A673 (cell line): ENCODE measurements around the gene TTC1. TPM values are rescaled to one million over a fixed set of nuclear protein-coding genes. Genes with fewer than 3 reads are reported as not detected.

Experiments
- BruUV-seq: library from RNA; stranded (reverse); fragments of 400-500 nt; replicated peaks from 2 replicates; lab custom pipeline; 2021; lab: Mats Ljungman, UMichigan
- CTCF ChIA-PET: fragments of 300-600 bp; sonication (Branson Sonifier 250); formaldehyde crosslinking; loops from one replicate; lab custom pipeline; 2022; ENCODE audit warnings: antibody characterized with exemption; lab: Charles Lee
- POLR2A ChIA-PET: fragments of 300-600 bp; sonication (Branson Sonifier 250); formaldehyde crosslinking; loops from one replicate; lab custom pipeline; 2022; ENCODE audit warnings: antibody characterized with exemption; ENCODE audit not compliant: low non-redundant PET; lab: Charles Lee
- DNase-seq: peaks from one replicate; pipeline ENCODE4 v3.0.0-alpha.2; 2015; ENCODE audit warnings: low spot score
- H3K27ac ChIP-seq: fragments of 200-600 bp; sonication (generic); 2 replicates; pipeline ENCODE4 v1.5.1; 2016; ENCODE audit warnings: mixed run types, low read depth, mild to moderate bottlenecking, mixed read lengths, antibody characterized with exemption, low read length; ENCODE audit not compliant: poor library complexity, severe bottlenecking
- H3K27me3 ChIP-seq: fragments of 200-600 bp; sonication (generic); replicated peaks from 2 replicates; pipeline ENCODE4 v1.6.1; 2017; ENCODE audit warnings: mixed run types, low read depth, mild to moderate bottlenecking, mixed read lengths, antibody characterized with exemption, low read length; ENCODE audit not compliant: insufficient read depth, poor library complexity
- H3K36me3 ChIP-seq: fragments of 200-600 bp; sonication (generic); 2 replicates; pipeline ENCODE4 v1.6.1; 2016; ENCODE audit warnings: mixed run types, mild to moderate bottlenecking, mixed read lengths, antibody characterized with exemption, low read length; ENCODE audit not compliant: insufficient read depth, poor library complexity, severe bottlenecking
- H3K4me1 ChIP-seq: fragments of 200-600 bp; sonication (generic); 2 replicates; pipeline ENCODE4 v1.6.1; 2017; ENCODE audit warnings: mixed run types, mild to moderate bottlenecking, mixed read lengths, antibody characterized with exemption, low read length; ENCODE audit not compliant: insufficient read depth, poor library complexity, severe bottlenecking
- H3K4me3 ChIP-seq: fragments of 200-600 bp; sonication (generic); 2 replicates; pipeline ENCODE4 v1.5.1; 2016; ENCODE audit warnings: low read depth, mixed run types, mild to moderate bottlenecking, mixed read lengths, low read length; ENCODE audit not compliant: poor library complexity, severe bottlenecking
- H3K9me3 ChIP-seq: fragments of 200-600 bp; sonication (generic); 2 replicates; pipeline ENCODE4 v1.6.1; 2016; ENCODE audit warnings: mixed run types, low read depth, mild to moderate bottlenecking, mixed read lengths, antibody characterized with exemption, low read length; ENCODE audit not compliant: poor library complexity, severe bottlenecking
- CTCF ChIP-seq: fragments of 300-800, 200-600 bp; sonication (generic); conservative IDR thresholded peaks from 2 replicates; pipeline ENCODE4 v1.5.1; 2017; ENCODE audit warnings: low read depth, mild to moderate bottlenecking, antibody characterized with exemption, low read length, moderate library complexity, mixed read lengths
- EZH2 ChIP-seq: fragments of 200-600 bp; sonication (generic); IDR thresholded peaks from 2 replicates; pipeline ENCODE4 v1.6.1; 2017; ENCODE audit warnings: borderline replicate concordance, low read depth, mild to moderate bottlenecking, mixed read lengths, antibody characterized with exemption, low read length; ENCODE audit not compliant: poor library complexity, severe bottlenecking
- intact Hi-C: fragments of 100-400 bp; cut with micrococcal nuclease; formaldehyde crosslinking; loops from one replicate; pipeline ENCODE4 v1.10.0; 2022; ENCODE audit not compliant: unreplicated experiment
- total RNA-seq: library from RNA; stranded (reverse); gene quantifications from 2 replicates; pipeline ENCODE4 v1.2.3, GENCODE V29; 2021

The TTC1 gene
- total RNA-seq, 1 experiment from 2014 or later: 66.5 TPM

DNA sequence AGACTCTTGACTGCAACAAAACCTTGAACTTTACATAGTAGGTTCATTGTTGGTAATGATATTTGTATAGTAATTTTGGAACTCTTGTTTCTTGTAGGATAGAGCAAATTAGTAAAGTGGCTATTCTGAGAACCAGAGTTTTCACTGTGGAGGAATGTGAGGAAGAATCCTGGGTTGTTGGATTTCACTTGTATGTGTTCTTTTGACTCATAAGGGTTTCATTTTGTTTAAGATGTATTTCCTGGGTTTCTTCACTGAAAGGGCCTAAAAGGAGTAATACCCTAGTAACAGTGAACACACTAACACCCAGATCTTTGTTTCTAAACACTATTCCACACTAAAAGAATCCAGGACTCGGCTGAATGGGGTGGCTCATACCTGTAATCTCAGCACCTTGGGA, 20.1 kb downstream of the TTC1 start:
- H3K27me3 ChIP-seq: no peaks in the 10 kb centered on the region
- peaks cover 17% of the 10 kb centered on the region for H3K4me1 ChIP-seq
- no peaks in the 10 kb centered on the region for H3K9me3 ChIP-seq
- CTCF ChIA-PET: no interaction called here
- POLR2A ChIA-PET: no interaction called here
- no peak overlapping the region for H3K27ac ChIP-seq
- no peak overlapping the region for H3K4me3 ChIP-seq
- intact Hi-C loops: no loop called here
- TF ChIP-seq EZH2: no peak
- TF ChIP-seq CTCF: no peak
- H3K36me3 ChIP-seq: peaks cover 8% of the 10 kb centered on the region
- BruUV-seq: no TSS peak
- DNase-seq: no peak

DNA sequence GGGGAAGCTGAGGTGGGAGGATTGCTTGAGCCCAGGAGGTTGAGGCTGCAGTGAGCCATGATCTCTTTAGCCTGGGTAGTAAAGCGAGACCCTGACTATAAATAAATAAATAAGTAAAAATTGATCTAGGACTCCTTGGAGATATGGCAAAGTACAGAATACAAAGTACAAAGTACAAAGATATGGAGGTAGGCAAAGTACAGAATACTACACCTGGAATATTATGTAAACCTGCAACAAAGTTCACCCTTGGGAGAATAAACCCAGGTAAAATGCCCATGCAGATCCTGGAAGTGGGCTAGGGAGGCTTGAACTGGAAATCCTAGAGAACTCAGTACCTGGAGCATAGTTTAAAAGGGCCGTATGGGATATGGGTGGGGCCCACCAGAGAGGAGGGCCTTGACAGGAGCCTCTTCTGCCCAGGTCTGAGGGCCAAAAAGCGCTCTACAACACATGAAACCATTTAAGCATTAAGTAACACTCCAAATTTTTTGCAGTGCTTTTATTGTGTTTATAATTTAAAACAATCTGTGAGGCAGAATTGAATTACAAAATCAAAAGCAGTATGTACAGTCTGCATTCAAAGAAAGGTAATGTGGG, 20.7 kb downstream of the TTC1 start:
- POLR2A ChIA-PET: no interaction called here
- no TSS peak for BruUV-seq
- CTCF ChIA-PET: interaction anchor here (1.0 kb wide), 1 partner anchor 8 kb away, joined by 4 read pairs; no protein-coding TSS in a partner anchor
- TF ChIP-seq CTCF (no peak), EZH2 (no peak)
- Histone ChIP-seq H3K4me1 (peaks cover 17% of the 10 kb centered on the region), H3K27me3 (no peaks in the 10 kb centered on the region), H3K9me3 (no peaks in the 10 kb centered on the region), H3K4me3 (no peak overlapping the region), H3K27ac (peak overlapping the region; percentile 53), H3K36me3 (peaks cover 8% of the 10 kb centered on the region)
- DNase-seq: no peak
- intact Hi-C loops: loop anchor here (5.0 kb wide), 1 partner anchor 168 kb away; no protein-coding TSS in a partner anchor

- Histone ChIP-seq H3K9me3 (no peaks in the 10 kb centered on the region), H3K4me3 (no peak overlapping the region), H3K27ac (peak overlapping the region; percentile 53), H3K27me3 (no peaks in the 10 kb centered on the region), H3K36me3 (peaks cover 15% of the 10 kb centered on the region), H3K4me1 (peaks cover 17% of the 10 kb centered on the region)
- peak; percentile 29 for DNase-seq
- ChIA-PET POLR2A (interaction anchor here (0.6 kb wide), 1 partner anchor 33 kb away, joined by 10 read pairs; no protein-coding TSS in a partner anchor), CTCF (interaction anchor here (1.0 kb wide), 1 partner anchor 9 kb away, joined by 4 read pairs; no protein-coding TSS in a partner anchor)
- intact Hi-C loops: loop anchor here (5.0 kb wide), 1 partner anchor 166 kb away; no protein-coding TSS in a partner anchor
- BruUV-seq: no TSS peak
- TF ChIP-seq CTCF (no peak), EZH2 (no peak)
Observed at GRCh38 chr5:160030631-160031377, 21.9 kb downstream of the TTC1 start.
